NAMALWA (cell line): ENCODE results near the gene CES5A.
"Not testable (repeated sequence)": the region's sequence is repeated elsewhere in the genome, so short reads cannot be mapped to it uniquely, and the experiment has no call there.

Experiments
- DNase-seq: peaks from one replicate; pipeline ENCODE4 v3.0.0-alpha.2; 2015; ENCODE audit warnings: low spot score

CES5A gene

GRCh38 chr16:55875273-55875672, at the start of gene CES5A:
CES5A (minus strand) TSS chr16:55875373; CDS start chr16:55875221, 152 bp downstream.
- no peak for DNase-seq

GRCh38 chr16:55922662-55923061, 47.5 kb upstream of the CES5A start:
- DNase-seq, result no peak

- no peak for DNase-seq
Observed at GRCh38 chr16:55917373-55918160, 42.4 kb upstream of the CES5A start.

- no peak for DNase-seq
Observed at GRCh38 chr16:55915096-55915827, 40.1 kb upstream of the CES5A start.

- DNase-seq, result no peak
Observed at GRCh38 chr16:55914383-55914782, 39.2 kb upstream of the CES5A start.

GRCh38 chr16:55913716-55914115, 38.5 kb upstream of the CES5A start:
- DNase-seq, result no peak

GRCh38 chr16:55913121-55913520, 37.9 kb upstream of the CES5A start:
- DNase-seq, result not testable (repeated sequence)

- no peak for DNase-seq
Observed at GRCh38 chr16:55912022-55912421, 36.8 kb upstream of the CES5A start.

GRCh38 chr16:55911616-55912015, 36.4 kb upstream of the CES5A start:
- no peak for DNase-seq

- DNase-seq, result no peak
Observed at GRCh38 chr16:55909876-55910275, 34.7 kb upstream of the CES5A start.

- DNase-seq, result no peak
Observed at GRCh38 chr16:55908641-55909040, 33.5 kb upstream of the CES5A start.

- DNase-seq, result no peak
Observed at GRCh38 chr16:55907661-55908060, 32.5 kb upstream of the CES5A start.

- no peak for DNase-seq
Observed at GRCh38 chr16:55906123-55906522, 30.9 kb upstream of the CES5A start.

GRCh38 chr16:55905651-55906050, 30.5 kb upstream of the CES5A start:
- DNase-seq, result no peak

GRCh38 chr16:55901566-55902217, 26.5 kb upstream of the CES5A start:
- DNase-seq, result no peak

- no peak for DNase-seq
Observed at GRCh38 chr16:55900616-55901393, 25.6 kb upstream of the CES5A start.

- no peak for DNase-seq
Observed at GRCh38 chr16:55899857-55900256, 24.7 kb upstream of the CES5A start.

GRCh38 chr16:55898592-55898991, 23.4 kb upstream of the CES5A start:
- DNase-seq, result no peak

GRCh38 chr16:55892821-55893220, 17.6 kb upstream of the CES5A start:
- no peak for DNase-seq

GRCh38 chr16:55889518-55889917, 14.3 kb upstream of the CES5A start:
- DNase-seq, result no peak

GRCh38 chr16:55888546-55888945, 13.4 kb upstream of the CES5A start:
- DNase-seq, result no peak

GRCh38 chr16:55876854-55877253, 1.7 kb upstream of the CES5A start:
- DNase-seq, result no peak
